Measurements from ENCODE around the gene ELL2. TPM values are rescaled to one million over a fixed set of nuclear protein-coding genes. Genes with fewer than 3 reads are reported as not detected.

ELL2 gene
- polyA plus RNA-seq, 3 donors = 3.1 to 8.1 (median 5.8) TPM

- Histone ChIP-seq H3K4me1 (ENCODE audit: control insufficient read depth in 1 of 2, insufficient read depth in 2 of 2, low read length in 2 of 2) (no peaks in the 10 kb centered on the region), H3K27ac (ENCODE audit: low read depth in 1 of 2, low read length in 2 of 2) (no peak overlapping the region), H3K79me2 (ENCODE audit: insufficient read depth, low read length) (no peaks in the 10 kb centered on the region), H4K20me1 (ENCODE audit: insufficient read depth, low read length) (no peaks in the 10 kb centered on the region), H3K4me3 (replicated peaks in 1 of 3; ENCODE audit: low read depth in 2 of 3, low read length in 3 of 3) (no peak overlapping the region), H3K4me2 (replicated peaks; ENCODE audit: extremely low read depth, low read length, poor library complexity, severe bottlenecking) (no peak overlapping the region), H3K36me3 (replicated peaks in 1 of 2; ENCODE audit: control insufficient read depth in 1 of 2, insufficient read depth in 2 of 2, low read length in 2 of 2) (no peaks in the 10 kb centered on the region), H3K27me3 (ENCODE audit: control insufficient read depth in 2 of 2, insufficient read depth in 2 of 2, low read length in 2 of 2) (no peaks in the 10 kb centered on the region), H3K9me3 (replicated peaks in 1 of 2; ENCODE audit: control insufficient read depth in 1 of 2, insufficient read depth in 1 of 2, low read length in 2 of 2) (no peaks in the 10 kb centered on the region), H2AFZ (ENCODE audit: insufficient read depth, low read depth, low read length, poor library complexity, severe bottlenecking) (no peak overlapping the region), H3K9ac (ENCODE audit: insufficient read depth, low read length, poor library complexity, severe bottlenecking) (no peak overlapping the region)
- no peaks in the 10 kb centered on the region for H3K27me3 Mint-ChIP-seq (ENCODE audit: low read depth in 3 of 3)
- H3K4me1 Mint-ChIP-seq = no peaks in the 10 kb centered on the region
- DNase-seq = no peak
- no peaks in the 10 kb centered on the region for H3K36me3 Mint-ChIP-seq
- intact Hi-C loops (cut with micrococcal nuclease) = no loop called here
- no peak overlapping the region for H3K27ac Mint-ChIP-seq
- WGBS (ENCODE audit: insufficient coverage) = no CpG with 5 or more reads among the region's 1 CpG
- peaks cover 0 to 3% (median 0%) of the 10 kb centered on the region in 7 donors for H3K9me3 Mint-ChIP-seq
- no peak for TF ChIP-seq CTCF (IDR thresholded peaks at IDR 0.05)
- H3K4me3 Mint-ChIP-seq = no peak overlapping the region
These were observed 46.8 kb upstream of the ELL2 start for GRCh38 chr5:96008487-96008886.

GRCh38 chr5:96007051-96007450 is 45.4 kb upstream of the ELL2 start:
- no CpG with 5 or more reads among the region's 1 CpG for WGBS (ENCODE audit: insufficient coverage)

More at GRCh38 chr5:96007051-96007450, 45.4 kb upstream of the ELL2 start:
- Histone ChIP-seq H3K4me3 (replicated peaks in 1 of 3; ENCODE audit: low read depth in 2 of 3, low read length in 3 of 3) (no peak overlapping the region), H3K4me2 (replicated peaks; ENCODE audit: extremely low read depth, low read length, poor library complexity, severe bottlenecking) (no peak overlapping the region), H3K27ac (ENCODE audit: low read depth in 1 of 2, low read length in 2 of 2) (no peak overlapping the region), H3K9ac (ENCODE audit: insufficient read depth, low read length, poor library complexity, severe bottlenecking) (no peak overlapping the region), H3K79me2 (ENCODE audit: insufficient read depth, low read length) (no peaks in the 10 kb centered on the region), H3K9me3 (replicated peaks in 1 of 2; ENCODE audit: control insufficient read depth in 1 of 2, insufficient read depth in 1 of 2, low read length in 2 of 2) (no peaks in the 10 kb centered on the region), H3K27me3 (ENCODE audit: control insufficient read depth in 2 of 2, insufficient read depth in 2 of 2, low read length in 2 of 2) (no peaks in the 10 kb centered on the region), H2AFZ (ENCODE audit: insufficient read depth, low read depth, low read length, poor library complexity, severe bottlenecking) (no peak overlapping the region), H4K20me1 (ENCODE audit: insufficient read depth, low read length) (no peaks in the 10 kb centered on the region), H3K4me1 (ENCODE audit: control insufficient read depth in 1 of 2, insufficient read depth in 2 of 2, low read length in 2 of 2) (no peaks in the 10 kb centered on the region), H3K36me3 (replicated peaks in 1 of 2; ENCODE audit: control insufficient read depth in 1 of 2, insufficient read depth in 2 of 2, low read length in 2 of 2) (no peaks in the 10 kb centered on the region)
- no peak overlapping the region for H3K27ac Mint-ChIP-seq
- no peak for DNase-seq
- no peaks in the 10 kb centered on the region for H3K36me3 Mint-ChIP-seq
- TF ChIP-seq CTCF (IDR thresholded peaks at IDR 0.05) = no peak
- H3K27me3 Mint-ChIP-seq (ENCODE audit: low read depth in 3 of 3) = no peaks in the 10 kb centered on the region
- H3K9me3 Mint-ChIP-seq = peaks cover 0 to 3% (median 0%) of the 10 kb centered on the region in 7 donors
- intact Hi-C loops (cut with micrococcal nuclease) = no loop called here
- no peak overlapping the region for H3K4me3 Mint-ChIP-seq
- no peaks in the 10 kb centered on the region for H3K4me1 Mint-ChIP-seq
